ENCODE measurements around the gene TMEM98.
A peak's percentile ranks its signal among the peaks of the same experiment; 100 is the strongest.
"Not testable (repeated sequence)": the region's sequence is repeated elsewhere in the genome, so short reads cannot be mapped to it uniquely, and the experiment has no call there.

Gene TMEM98

GRCh38 chr17:32915245-32915644, 12.7 kb upstream of the TMEM98 start:
- DNase-seq (ENCODE audit: low read depth), result no peak

- DNase-seq (ENCODE audit: low read depth), result no peak
Observed at GRCh38 chr17:32916134-32916533, 11.8 kb upstream of the TMEM98 start.

DNA sequence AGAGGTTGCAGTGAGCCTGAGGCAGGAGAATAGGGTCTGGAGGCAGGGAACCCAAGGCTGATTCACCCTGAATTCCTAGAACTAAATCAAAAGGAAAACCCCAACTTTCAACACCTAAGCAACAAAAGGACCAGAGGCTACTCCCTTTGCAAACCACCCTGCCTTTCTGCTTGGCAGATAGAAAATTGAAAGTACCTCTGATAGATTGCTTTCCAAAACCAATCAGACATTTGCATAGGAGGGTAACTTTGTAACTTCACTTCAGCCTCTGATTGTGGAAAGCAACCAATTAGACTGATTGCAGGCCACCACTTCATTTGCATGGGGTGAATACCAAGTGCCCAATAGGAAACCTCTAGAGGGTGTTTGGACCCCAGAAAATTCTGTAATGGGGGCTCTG, 10.9 kb upstream of the TMEM98 start:
- DNase-seq (ENCODE audit: low read depth), result no peak

DNA sequence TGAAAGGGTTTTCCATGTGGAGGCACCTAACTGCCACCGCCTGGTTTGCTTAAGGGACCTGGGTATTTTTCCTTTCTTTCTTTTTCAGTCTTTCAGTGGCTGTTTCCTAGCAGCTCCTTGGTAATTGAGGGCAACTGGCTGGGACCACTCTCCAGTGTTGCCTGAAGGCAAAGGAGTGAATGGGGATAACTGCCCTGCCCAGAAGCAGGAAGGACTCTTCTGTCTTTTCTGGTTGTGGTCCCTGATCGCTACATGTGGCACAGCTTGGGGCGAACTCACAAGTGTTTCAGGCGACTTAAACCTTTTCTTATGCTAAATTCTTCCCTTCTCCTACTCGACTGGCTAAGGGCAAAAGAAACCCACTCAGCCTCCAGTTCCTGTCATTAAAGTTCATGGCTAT, 10.1 kb upstream of the TMEM98 start:
- DNase-seq (ENCODE audit: low read depth), result no peak

DNA sequence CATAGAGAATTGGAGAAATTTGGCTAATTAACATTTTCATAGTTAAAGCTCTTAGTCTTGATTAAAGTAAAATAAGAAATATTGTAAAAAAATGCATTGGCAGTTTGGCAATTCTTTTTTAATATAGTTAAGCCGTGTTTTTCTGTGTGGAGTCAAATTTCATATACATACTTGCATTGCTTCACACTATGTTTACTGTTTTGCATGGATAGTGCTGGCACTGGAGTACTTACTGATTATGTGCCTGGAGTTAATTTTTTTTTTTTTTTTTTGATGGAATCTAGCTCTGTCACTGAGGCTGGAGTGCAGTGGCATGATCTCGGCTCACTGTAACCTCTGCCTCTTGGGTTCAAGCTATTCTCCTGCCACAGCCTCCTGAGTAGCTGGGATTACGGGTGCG, 8.1 kb upstream of the TMEM98 start:
- not testable (repeated sequence) for DNase-seq (ENCODE audit: low read depth)

DNA sequence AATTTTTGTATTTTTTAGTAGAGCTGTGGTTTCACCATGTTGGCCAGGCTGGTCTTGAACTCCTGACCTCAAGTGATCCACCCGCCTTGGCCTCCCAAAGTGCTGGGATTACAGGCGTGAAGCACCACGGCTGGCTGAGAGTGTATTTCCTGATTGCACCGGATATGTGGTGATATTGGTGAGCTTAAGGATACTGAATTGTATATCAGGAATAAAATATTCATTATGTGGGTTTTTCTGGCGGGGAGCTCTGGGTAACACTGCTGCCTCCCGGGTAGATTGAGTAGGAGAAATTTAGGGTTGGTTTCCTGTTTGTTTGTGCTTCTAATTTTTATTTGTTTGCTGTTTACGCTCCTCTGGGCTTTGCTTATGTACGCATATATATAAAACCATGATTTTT, 7.7 kb upstream of the TMEM98 start:
- no peak for DNase-seq (ENCODE audit: low read depth)

DNA sequence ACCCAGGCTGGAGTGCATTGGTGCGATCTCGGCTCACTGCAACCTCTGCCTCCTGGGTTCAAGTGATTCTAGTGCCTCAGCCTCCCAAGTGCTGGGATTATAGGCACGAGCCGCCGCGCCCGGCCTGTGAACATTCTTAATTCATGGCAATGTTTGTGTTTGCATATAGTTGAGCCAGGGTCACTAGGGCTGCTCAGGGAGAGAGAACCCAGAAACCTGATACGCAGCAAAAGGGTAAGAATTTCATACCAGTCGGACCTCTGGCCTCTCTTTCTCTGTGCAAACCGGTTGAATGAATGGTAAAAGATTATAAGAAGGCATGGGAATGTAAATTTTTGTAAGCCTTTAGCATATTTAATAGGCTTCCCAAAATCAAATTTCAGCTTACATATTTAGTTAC, 6.9 kb upstream of the TMEM98 start:
- DNase-seq (ENCODE audit: low read depth), result no peak

- DNase-seq (ENCODE audit: low read depth), result not testable (repeated sequence)
Observed at GRCh38 chr17:32923905-32924304, 4.0 kb upstream of the TMEM98 start.

DNA sequence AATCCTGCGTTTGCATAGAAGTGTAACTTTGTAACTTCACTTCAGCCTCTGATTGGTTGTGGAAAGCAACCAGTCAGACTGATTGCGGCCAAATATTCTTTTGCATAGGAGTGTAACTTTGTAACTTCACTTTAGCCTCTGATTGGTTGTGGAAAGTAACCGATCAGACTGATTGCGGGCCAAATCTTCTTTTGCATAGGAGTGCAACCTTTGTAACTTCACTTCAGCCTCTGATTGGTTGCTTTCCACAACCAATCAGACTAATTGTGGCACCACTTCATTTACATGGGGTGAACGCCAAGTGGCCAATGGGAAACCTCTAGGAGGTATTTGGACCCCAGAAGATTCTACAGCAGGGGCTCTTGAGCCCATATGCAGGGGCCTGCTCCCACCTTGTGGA, 1.8 kb upstream of the TMEM98 start:
- no peak for DNase-seq (ENCODE audit: low read depth)

DNA sequence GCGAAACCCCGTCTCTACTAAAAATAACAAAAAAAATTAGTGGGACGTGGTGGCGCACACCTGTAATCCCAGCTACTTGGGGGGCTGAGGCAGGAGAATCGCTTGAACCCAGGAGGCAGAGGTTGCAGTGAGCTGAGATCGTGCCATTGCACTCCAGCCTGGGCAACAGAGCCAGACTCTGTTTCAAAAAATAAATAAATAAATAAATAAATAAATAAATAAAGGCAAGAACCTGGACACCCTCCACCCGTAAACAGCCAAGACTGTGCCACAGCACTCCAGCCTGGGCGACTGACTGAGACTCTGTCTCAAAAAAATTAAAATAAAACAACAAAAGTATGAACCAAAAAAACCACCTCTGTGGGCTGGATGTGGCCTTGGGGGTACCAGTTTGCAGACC, 1.2 kb upstream of the TMEM98 start:
- DNase-seq (ENCODE audit: low read depth), result not testable (repeated sequence)

DNA sequence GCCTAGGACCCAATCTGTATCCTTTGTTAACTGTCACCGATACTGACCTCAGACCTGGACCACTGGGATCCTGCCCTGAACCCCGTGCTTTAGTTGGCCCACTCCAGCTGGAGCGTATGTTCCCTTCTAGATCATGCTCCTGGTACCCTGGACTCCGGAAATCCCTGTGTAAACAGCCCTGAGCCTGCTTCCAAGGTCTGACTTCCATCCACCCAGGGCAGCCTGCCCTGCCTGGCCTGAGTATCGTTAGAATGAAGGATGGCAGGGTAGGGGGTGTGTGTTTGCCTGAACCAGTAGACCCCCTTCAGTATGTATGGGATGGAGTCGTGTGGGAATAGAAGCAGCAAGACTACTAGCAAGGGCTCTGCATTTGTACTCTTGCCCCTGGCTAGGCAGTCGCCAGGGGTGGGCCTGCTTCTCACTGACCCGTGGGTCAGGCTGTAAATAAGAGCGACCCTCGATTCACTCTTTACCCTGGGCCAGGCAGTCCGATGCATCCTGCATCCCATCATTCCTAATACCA, 691 bp upstream of the TMEM98 start:
- DNase-seq (ENCODE audit: low read depth), result no peak

DNA sequence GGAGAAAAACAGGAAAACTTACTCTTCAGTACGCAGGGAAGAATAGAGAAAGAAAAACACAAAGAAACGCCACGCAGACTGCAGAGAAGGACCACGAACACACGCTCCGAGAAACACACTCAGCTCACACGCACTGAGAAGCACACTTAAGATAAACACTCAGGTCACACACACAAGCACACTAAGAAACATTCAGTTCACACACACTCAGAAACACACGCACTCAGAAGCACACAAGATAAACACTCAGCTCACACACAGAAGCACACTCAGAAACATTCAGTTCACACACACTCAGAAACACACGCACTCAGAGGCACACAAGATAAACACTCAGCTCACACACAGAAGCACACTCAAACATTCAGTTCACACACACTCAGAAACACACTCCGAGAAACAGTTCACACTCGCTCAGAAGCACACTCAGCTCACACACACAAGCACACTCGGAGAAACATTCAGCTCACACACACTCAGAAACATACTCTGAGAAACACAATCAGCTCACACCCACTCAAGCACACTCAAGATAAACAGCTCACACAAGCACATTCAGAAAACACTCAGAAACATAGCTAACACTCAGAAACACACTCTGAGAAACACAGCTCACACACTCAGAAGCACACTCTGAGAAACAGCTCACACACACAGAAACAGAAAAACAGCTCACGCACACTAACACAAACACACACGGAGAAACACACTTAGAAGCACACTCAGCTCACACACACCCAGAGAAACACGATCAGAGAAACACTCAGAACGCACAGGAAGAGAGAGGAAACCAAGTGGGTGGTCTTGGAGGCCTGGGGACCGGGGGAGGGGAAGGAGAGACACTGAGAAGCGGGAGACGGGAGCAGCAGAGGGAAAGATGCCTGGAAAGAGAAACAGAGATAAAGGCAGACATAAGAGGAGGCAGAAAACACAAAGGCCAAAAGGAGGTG, 908 bp downstream of the TMEM98 start:
- DNase-seq (ENCODE audit: low read depth), result no peak

DNA sequence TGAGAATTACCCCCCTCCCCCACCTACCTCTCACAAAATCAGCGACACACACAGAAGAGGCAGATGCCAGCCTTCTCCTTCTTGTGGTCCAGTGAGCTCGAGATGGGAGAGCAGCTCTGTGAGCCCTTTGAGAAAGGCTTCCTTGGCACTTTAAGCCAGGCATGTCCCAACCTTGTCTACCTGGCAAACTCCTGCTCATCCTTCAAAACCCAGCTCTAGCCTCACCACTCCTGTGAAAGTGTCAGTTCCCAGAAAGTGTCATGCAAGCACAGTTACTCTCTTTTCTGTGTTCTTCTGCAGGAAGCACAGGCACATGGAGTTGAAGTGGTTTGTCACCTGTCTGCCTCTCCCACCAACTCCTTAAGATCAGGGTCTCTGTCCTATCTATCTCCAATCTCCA, 1.6 kb downstream of the TMEM98 start:
- no peak for DNase-seq (ENCODE audit: low read depth)

GRCh38 chr17:32930512-32930911, 2.6 kb downstream of the TMEM98 start:
- no peak for DNase-seq (ENCODE audit: low read depth)

GRCh38 chr17:32931686-32932085, 3.7 kb downstream of the TMEM98 start:
- peak; percentile 11 for DNase-seq (ENCODE audit: low read depth)

- no peak for DNase-seq (ENCODE audit: low read depth)
Observed at GRCh38 chr17:32933881-32934280, 5.9 kb downstream of the TMEM98 start.

GRCh38 chr17:32935726-32936125, 7.8 kb downstream of the TMEM98 start:
- no peak for DNase-seq (ENCODE audit: low read depth)

GRCh38 chr17:32936186-32936893, 8.4 kb downstream of the TMEM98 start:
- DNase-seq (ENCODE audit: low read depth), result no peak

GRCh38 chr17:32936894-32937500, 9.0 kb downstream of the TMEM98 start:
- DNase-seq (ENCODE audit: low read depth), result no peak

DNA sequence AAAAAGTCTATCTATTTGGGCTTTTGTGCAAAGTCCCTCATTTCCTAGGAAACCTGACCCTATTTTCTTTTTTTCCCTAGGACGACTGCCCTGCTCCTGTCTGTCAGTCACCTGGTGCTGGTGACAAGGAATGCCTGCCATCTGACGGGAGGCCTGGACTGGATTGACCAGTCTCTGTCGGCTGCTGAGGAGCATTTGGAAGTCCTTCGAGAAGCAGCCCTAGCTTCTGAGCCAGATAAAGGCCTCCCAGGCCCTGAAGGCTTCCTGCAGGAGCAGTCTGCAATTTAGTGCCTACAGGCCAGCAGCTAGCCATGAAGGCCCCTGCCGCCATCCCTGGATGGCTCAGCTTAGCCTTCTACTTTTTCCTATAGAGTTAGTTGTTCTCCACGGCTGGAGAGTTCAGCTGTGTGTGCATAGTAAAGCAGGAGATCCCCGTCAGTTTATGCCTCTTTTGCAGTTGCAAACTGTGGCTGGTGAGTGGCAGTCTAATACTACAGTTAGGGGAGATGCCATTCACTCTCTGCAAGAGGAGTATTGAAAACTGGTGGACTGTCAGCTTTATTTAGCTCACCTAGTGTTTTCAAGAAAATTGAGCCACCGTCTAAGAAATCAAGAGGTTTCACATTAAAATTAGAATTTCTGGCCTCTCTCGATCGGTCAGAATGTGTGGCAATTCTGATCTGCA, 12.9 kb downstream of the TMEM98 start:
- DNase-seq (ENCODE audit: low read depth), result no peak

- DNase-seq (ENCODE audit: low read depth), result no peak
Observed at GRCh38 chr17:32941419-32942032, 13.6 kb downstream of the TMEM98 start.

DNA sequence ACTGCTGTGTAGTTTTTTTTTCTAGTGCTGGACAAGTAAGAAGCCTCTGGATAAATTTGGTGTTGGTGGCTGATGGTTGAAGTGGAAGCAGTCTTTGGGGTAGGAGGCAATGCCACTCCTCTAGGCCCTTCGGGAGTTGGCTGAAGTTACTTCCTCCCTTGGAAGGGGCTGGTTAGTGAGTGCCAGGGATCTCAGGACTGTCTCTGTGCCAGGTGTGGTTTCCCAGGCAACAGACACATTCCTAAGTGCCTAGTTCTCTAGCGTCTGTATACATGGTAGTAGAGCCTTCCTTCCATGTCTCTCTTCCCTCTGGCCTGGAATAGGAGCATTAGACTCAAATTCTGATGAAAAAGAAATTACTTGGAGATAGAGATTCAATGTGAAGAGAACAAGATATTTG, 15.3 kb downstream of the TMEM98 start:
- DNase-seq (ENCODE audit: low read depth), result peak; percentile 15

Data from HS-5 (cell line).